Pancreas (tissue), 10 donors: ENCODE results near the gene TMEM240. TPM values are rescaled to one million over a fixed set of nuclear protein-coding genes. Genes with fewer than 3 reads are reported as not detected.
"Not testable (repeated sequence)": the region's sequence is repeated elsewhere in the genome, so short reads cannot be mapped to it uniquely, and the experiment has no call there.

Experiments used
- ATAC-seq, 4 donors: fragments of 200-7000 bp; cut with Tn5 transposase; one replicate each; pipeline versions ENCODE4 v1.8.0 to v1.9.1; 2020; ENCODE audit warnings: mild to moderate bottlenecking in 4 of 4, moderate library complexity in 4 of 4
- DNase-seq, 6 donors: peaks; one replicate each; pipeline ENCODE4 v3.0.0-alpha.2; 2020
- FAIRE-seq: peaks from 2 replicates; lab custom pipeline; 2012; peaks lifted over from hg19 to GRCh38; lab: Jason Lieb, UNC
- H3K27ac ChIP-seq, 4 donors: fragments of 200-600 bp; sonication (generic); 1 replicate in 3 of 4; 2 replicates in 1 of 4; pipeline versions ENCODE4 v1.5.0 to v1.8.0; 2020
- H3K27me3 ChIP-seq, 4 donors: fragments of 200-600 bp; one replicate each; pipeline ENCODE4 v1.8.0; 2021
- H3K36me3 ChIP-seq, 3 donors: fragments of 200-600 bp; sonication (generic) in 1 of 3; one replicate each; pipeline versions ENCODE4 v1.5.0 to v1.8.0; 2020 to 2021
- H3K4me1 ChIP-seq, 3 donors: fragments of 200-600 bp; one replicate each; pipeline ENCODE4 v1.8.0; 2021
- H3K4me3 ChIP-seq, 4 donors: fragments of 200-600 bp; sonication (generic) in 2 of 4; one replicate each; pipeline versions ENCODE4 v1.5.0 to v1.8.0; 2020 to 2021
- H3K9me3 ChIP-seq, 4 donors: fragments of 200-600 bp; one replicate each; pipeline ENCODE4 v1.8.0; 2021
- WGBS, 2 donors: extraction: QIAGEN DNeasy Blood & Tissue Kit; methylation state at CpG; one replicate each; pipeline ENCODE4 v1.1.7; 2013; 5-methylcytosine and 5-hydroxymethylcytosine counted together
- intact Hi-C, 3 donors: fragments of 100-400 bp; cut with DNase I; formaldehyde crosslinking; loops; one replicate each; pipeline versions ENCODE4 v1.11.1 to v1.14.2; 2022
- polyA plus RNA-seq, 2 donors: library from polyadenylated mRNA; stranded (reverse); fragments of 200-250 nt; gene quantifications; one replicate each; pipeline ENCODE4 v1.2.3, GENCODE V29; 2013
- total RNA-seq, 6 donors: library from RNA; stranded (reverse); fragmentation: NEBNext Ultra II Directional in 4 of 6; extraction: Animal tissue kit (Norgen Biotek cat#: 25700) in 4 of 6; gene quantifications; one replicate each; pipeline versions ENCODE4 v1.2.1 to v1.2.4, GENCODE V29; 2021 to 2023
- TF ChIP-seq, protein P1 (sequence below), 4 donors: fragments of 200-600 bp; sonication (generic) in 3 of 4; IDR thresholded peaks; one replicate each; pipeline versions ENCODE4 v1.5.0 to v1.8.0; 2021; ENCODE audit warnings: antibody characterized with exemption in 4 of 4
- donor health status: healthy with polysubstance abuse.
- donor health status: DM: no; HTN: no; CAD: no; lungs with moderate emphysema.
- donor health status: DM: no; HTN: no; CAD: no.
- donor health status: control.
- donor health status: control.
- donor health status: Bipolar disorder and iron deficiency.
- donor health status: DM: yes; HTN: yes; CAD: no.
- donor health status: DM: no; HTN: no; CAD: no.
- donor health status: DM: no; HTN: no; CAD: no.
- donor health status: DM: yes; HTN: yes; CAD: no.

Gene TMEM240
- total and polyA plus RNA-seq, 8 donors = 0.22 to 3.6 (median 0.79) TPM; not detected in 1

DNA sequence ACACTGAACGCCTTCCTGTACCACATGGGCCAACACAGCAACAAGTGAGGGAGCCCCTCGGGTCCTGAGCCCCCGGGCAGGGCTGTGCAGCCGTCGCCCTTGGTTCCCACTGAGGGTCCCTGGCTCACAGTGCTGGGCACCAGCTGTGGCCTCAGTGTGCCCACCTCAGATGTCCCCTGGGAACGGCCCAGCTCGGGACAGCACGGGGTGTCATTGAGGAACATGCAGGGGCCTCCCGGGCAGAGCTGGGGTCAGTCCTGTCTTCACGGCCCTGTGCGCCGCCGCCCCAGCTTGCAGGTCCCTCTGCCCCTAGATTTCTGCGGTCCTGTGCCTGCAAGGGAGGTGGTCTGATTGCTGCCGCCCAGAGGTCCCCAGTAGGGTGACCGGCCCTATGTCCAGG lies 51.2 kb downstream of the TMEM240 start:
- DNase-seq = no peak
- Histone ChIP-seq H3K27ac (no peak overlapping the region), H3K36me3 (peaks cover 0 to 21% (median 0%) of the 10 kb centered on the region in 3 donors), H3K9me3 (no peaks in the 10 kb centered on the region), H3K4me3 (no peak overlapping the region), H3K27me3 (no peaks in the 10 kb centered on the region), H3K4me1 (no peaks in the 10 kb centered on the region)
- intact Hi-C loops = no loop called here
- FAIRE-seq = no peak
- TF ChIP-seq, protein P1, sequence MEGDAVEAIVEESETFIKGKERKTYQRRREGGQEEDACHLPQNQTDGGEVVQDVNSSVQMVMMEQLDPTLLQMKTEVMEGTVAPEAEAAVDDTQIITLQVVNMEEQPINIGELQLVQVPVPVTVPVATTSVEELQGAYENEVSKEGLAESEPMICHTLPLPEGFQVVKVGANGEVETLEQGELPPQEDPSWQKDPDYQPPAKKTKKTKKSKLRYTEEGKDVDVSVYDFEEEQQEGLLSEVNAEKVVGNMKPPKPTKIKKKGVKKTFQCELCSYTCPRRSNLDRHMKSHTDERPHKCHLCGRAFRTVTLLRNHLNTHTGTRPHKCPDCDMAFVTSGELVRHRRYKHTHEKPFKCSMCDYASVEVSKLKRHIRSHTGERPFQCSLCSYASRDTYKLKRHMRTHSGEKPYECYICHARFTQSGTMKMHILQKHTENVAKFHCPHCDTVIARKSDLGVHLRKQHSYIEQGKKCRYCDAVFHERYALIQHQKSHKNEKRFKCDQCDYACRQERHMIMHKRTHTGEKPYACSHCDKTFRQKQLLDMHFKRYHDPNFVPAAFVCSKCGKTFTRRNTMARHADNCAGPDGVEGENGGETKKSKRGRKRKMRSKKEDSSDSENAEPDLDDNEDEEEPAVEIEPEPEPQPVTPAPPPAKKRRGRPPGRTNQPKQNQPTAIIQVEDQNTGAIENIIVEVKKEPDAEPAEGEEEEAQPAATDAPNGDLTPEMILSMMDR (IDR thresholded peaks at IDR 0.05) = no peak
- no peak for ATAC-seq
- 94 to 97% methylated on average over 15 to 16 of the region's 16 CpGs for WGBS, 2 donors

DNA sequence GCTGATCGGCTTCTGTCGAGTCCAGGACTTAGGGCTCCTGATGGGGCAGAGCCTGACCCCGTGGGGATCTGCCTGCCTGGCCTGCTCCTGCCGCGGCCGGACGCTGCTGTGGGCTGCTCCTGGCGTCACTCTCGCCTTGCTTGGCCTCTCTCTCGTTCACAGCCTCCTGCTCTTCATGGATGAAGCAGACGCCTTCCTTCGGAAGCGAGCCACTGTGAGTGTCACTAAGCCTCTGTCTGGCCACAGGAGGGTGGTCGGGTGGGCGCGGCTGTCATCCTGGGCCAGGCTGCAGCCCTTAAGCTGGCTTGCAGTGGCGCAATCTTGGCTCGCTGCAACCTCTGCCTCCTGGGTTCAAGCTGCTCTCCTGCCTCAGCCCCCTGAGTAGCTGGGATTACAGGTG lies 52.7 kb downstream of the TMEM240 start:
- no peak for FAIRE-seq
- 93 to 95% methylated on average over 17 to 18 of the region's 18 CpGs for WGBS, 2 donors

GRCh38 chr1:1485755-1486317 lies 54.6 kb downstream of the TMEM240 start:
- H3K4me3 ChIP-seq, intact Hi-C loops, H3K9me3 ChIP-seq, H3K27ac ChIP-seq, ATAC-seq, H3K27me3 ChIP-seq, H3K4me1 ChIP-seq, FAIRE-seq, DNase-seq: not testable (repeated sequence)
- WGBS, 2 donors = 92 to 94% methylated on average over 25 to 30 of the region's 31 CpGs
- peaks cover 0 to 22% (median 0%) of the 10 kb centered on the region in 3 donors for H3K36me3 ChIP-seq

More for the DNA sequence above, 52.7 kb downstream of the TMEM240 start:
- H3K27ac ChIP-seq = no peak overlapping the region
- intact Hi-C loops = no loop called here
- no peaks in the 10 kb centered on the region for H3K9me3 ChIP-seq
- H3K27me3 ChIP-seq = no peaks in the 10 kb centered on the region
- no peak overlapping the region for H3K4me3 ChIP-seq
- DNase-seq (no peak), ATAC-seq (no peak)
- peaks cover 0 to 24% (median 0%) of the 10 kb centered on the region in 3 donors for H3K36me3 ChIP-seq
- H3K4me1 ChIP-seq = no peaks in the 10 kb centered on the region
- TF ChIP-seq, protein P1 (IDR thresholded peaks at IDR 0.05) = no peak

- H3K36me3 ChIP-seq = peaks cover 0 to 20% (median 0%) of the 10 kb centered on the region in 3 donors
- DNase-seq, H3K9me3 ChIP-seq, FAIRE-seq, intact Hi-C loops, H3K27me3 ChIP-seq, H3K4me1 ChIP-seq, H3K4me3 ChIP-seq, ATAC-seq, H3K27ac ChIP-seq: not testable (repeated sequence)
- WGBS, 2 donors = 95% methylated on average over 39 of the region's 46 CpGs
These were observed 55.3 kb downstream of the TMEM240 start for GRCh38 chr1:1484976-1485750.

Other genes starting within 250 kb of the TMEM240 start
- gene ACAP3, start 232.7 kb downstream of the TMEM240 start, total RNA-seq = 10 to 100 TPM; 15.2 to 31.4 (median 18.7) TPM
- gene ACAP3, start 232.7 kb downstream of the TMEM240 start, polyA plus RNA-seq = 100 to 1,000 TPM in 1 of 2 donors, 10 to 100 TPM in 1; 76.0 to 133 TPM
- 10 to 100 TPM in 2 of 6 donors, 1 to 10 TPM in 4; 7.5 to 11.3 (median 9.7) TPM for gene PUSL1, start 232.0 kb downstream of the TMEM240 start, total RNA-seq
- gene PUSL1, start 232.0 kb downstream of the TMEM240 start, polyA plus RNA-seq = 10 to 100 TPM; 14.6 to 23.2 TPM
- gene INTS11, start 216.0 kb downstream of the TMEM240 start, total RNA-seq = 10 to 100 TPM; 33.4 to 60.5 (median 56.8) TPM
- 100 to 1,000 TPM; 268 to 311 TPM for gene INTS11, start 216.0 kb downstream of the TMEM240 start, polyA plus RNA-seq
- gene CPTP, start 215.8 kb downstream of the TMEM240 start, total RNA-seq = 10 to 100 TPM in 5 of 6 donors, 1 to 10 TPM in 1; 8.0 to 14.8 (median 10.7) TPM
- gene CPTP, start 215.8 kb downstream of the TMEM240 start, polyA plus RNA-seq = 10 to 100 TPM; 11.3 to 22.0 TPM
- gene TAS1R3, start 209.3 kb downstream of the TMEM240 start, total RNA-seq = under 1 TPM; 0.04 to 0.41 (median 0.08) TPM
- gene TAS1R3, start 209.3 kb downstream of the TMEM240 start, polyA plus RNA-seq = under 1 TPM; 0.21 to 0.34 TPM
- gene DVL1, start 191.2 kb downstream of the TMEM240 start, total RNA-seq = 10 to 100 TPM; 30.6 to 54.0 (median 48.3) TPM
- 100 to 1,000 TPM in 1 of 2 donors, 10 to 100 TPM in 1; 80.5 to 103 TPM for gene DVL1, start 191.2 kb downstream of the TMEM240 start, polyA plus RNA-seq
- gene MXRA8, start 182.1 kb downstream of the TMEM240 start, total RNA-seq = 10 to 100 TPM in 3 of 6 donors, 1 to 10 TPM in 3; 1.6 to 35.8 (median 7.6) TPM
- gene MXRA8, start 182.1 kb downstream of the TMEM240 start, polyA plus RNA-seq = 10 to 100 TPM; 16.8 to 17.6 TPM
- gene AURKAIP1, start 165.4 kb downstream of the TMEM240 start, total RNA-seq = 10 to 100 TPM; 52.8 to 83.8 (median 57.7) TPM
- gene AURKAIP1, start 165.4 kb downstream of the TMEM240 start, polyA plus RNA-seq = 100 to 1,000 TPM; 150 to 161 TPM
- gene CCNL2, start 141.3 kb downstream of the TMEM240 start, total RNA-seq = 100 to 1,000 TPM in 1 of 6 donors, 10 to 100 TPM in 5; 49.2 to 124 (median 77.1) TPM
- gene CCNL2, start 141.3 kb downstream of the TMEM240 start, polyA plus RNA-seq = 100 to 1,000 TPM; 270 to 409 TPM
- 10 to 100 TPM; 42.1 to 71.8 (median 49.1) TPM for gene MRPL20, start 133.3 kb downstream of the TMEM240 start, total RNA-seq
- gene MRPL20, start 133.3 kb downstream of the TMEM240 start, polyA plus RNA-seq = 100 to 1,000 TPM in 1 of 2 donors, 10 to 100 TPM in 1; 69.0 to 121 TPM
- gene ANKRD65, start 119.3 kb downstream of the TMEM240 start, total RNA-seq = 10 to 100 TPM in 3 of 6 donors, 1 to 10 TPM in 3; 2.3 to 16.1 (median 10.7) TPM
- 10 to 100 TPM; 22.1 to 41.8 TPM for gene ANKRD65, start 119.3 kb downstream of the TMEM240 start, polyA plus RNA-seq
- gene VWA1, start 104.9 kb downstream of the TMEM240 start, total RNA-seq = 100 to 1,000 TPM in 2 of 6 donors, 10 to 100 TPM in 4; 25.4 to 138 (median 52.9) TPM
- 10 to 100 TPM; 53.3 to 58.7 TPM for gene VWA1, start 104.9 kb downstream of the TMEM240 start, polyA plus RNA-seq
- 1 to 10 TPM; 2.4 to 9.5 (median 5.8) TPM for gene ATAD3C, start 90.9 kb downstream of the TMEM240 start, total RNA-seq
- 10 to 100 TPM; 11.4 to 22.0 TPM for gene ATAD3C, start 90.9 kb downstream of the TMEM240 start, polyA plus RNA-seq
- 10 to 100 TPM in 4 of 6 donors, 1 to 10 TPM in 2; 4.4 to 14.1 (median 11.5) TPM for gene ATAD3B, start 68.9 kb downstream of the TMEM240 start, total RNA-seq
- 10 to 100 TPM; 57.2 to 78.9 TPM for gene ATAD3B, start 68.9 kb downstream of the TMEM240 start, polyA plus RNA-seq
- gene ATAD3A, start 28.5 kb downstream of the TMEM240 start, total RNA-seq = 10 to 100 TPM in 5 of 6 donors, 1 to 10 TPM in 1; 8.0 to 18.0 (median 14.8) TPM
- gene ATAD3A, start 28.5 kb downstream of the TMEM240 start, polyA plus RNA-seq = 10 to 100 TPM; 22.5 to 33.8 TPM
- gene SSU72, start 34.2 kb upstream of the TMEM240 start, total RNA-seq = 10 to 100 TPM; 49.2 to 63.2 (median 54.4) TPM
- gene SSU72, start 34.2 kb upstream of the TMEM240 start, polyA plus RNA-seq = 10 to 100 TPM; 57.9 to 74.3 TPM
- 1 to 10 TPM in 2 of 6 donors, under 1 TPM in 4; 0.28 to 2.4 (median 0.71) TPM for gene FNDC10, start 59.5 kb upstream of the TMEM240 start, total RNA-seq
- gene FNDC10, start 59.5 kb upstream of the TMEM240 start, polyA plus RNA-seq = 1 to 10 TPM; 1.6 to 2.3 TPM
- gene MIB2, start 74.9 kb upstream of the TMEM240 start, total RNA-seq = 10 to 100 TPM; 27.4 to 60.8 (median 32.4) TPM
- gene MIB2, start 74.9 kb upstream of the TMEM240 start, polyA plus RNA-seq = 100 to 1,000 TPM; 140 to 253 TPM
- 1 to 10 TPM in 3 of 6 donors, under 1 TPM in 3; 0.46 to 6.9 (median 1.6) TPM for gene MMP23B, start 91.5 kb upstream of the TMEM240 start, total RNA-seq
- 10 to 100 TPM in 1 of 2 donors, 1 to 10 TPM in 1; 1.1 to 12.3 TPM for gene MMP23B, start 91.5 kb upstream of the TMEM240 start, polyA plus RNA-seq
- 10 to 100 TPM in 4 of 6 donors, 1 to 10 TPM in 2; 9.0 to 11.1 (median 10.6) TPM for gene CDK11B, start 118.4 kb upstream of the TMEM240 start, total RNA-seq
- gene CDK11B, start 118.4 kb upstream of the TMEM240 start, polyA plus RNA-seq = 10 to 100 TPM; 28.8 to 31.8 TPM
- gene SLC35E2B, start 152.2 kb upstream of the TMEM240 start, total RNA-seq = 10 to 100 TPM; 12.1 to 45.4 (median 24.0) TPM
- 10 to 100 TPM; 23.4 to 26.0 TPM for gene SLC35E2B, start 152.2 kb upstream of the TMEM240 start, polyA plus RNA-seq
- gene CDK11A, start 183.7 kb upstream of the TMEM240 start, total RNA-seq = 10 to 100 TPM; 13.2 to 22.0 (median 16.7) TPM
- gene CDK11A, start 183.7 kb upstream of the TMEM240 start, polyA plus RNA-seq = 100 to 1,000 TPM in 1 of 2 donors, 10 to 100 TPM in 1; 63.5 to 111 TPM
- gene NADK, start 237.8 kb upstream of the TMEM240 start, total RNA-seq = 10 to 100 TPM; 27.8 to 55.9 (median 39.0) TPM
- 10 to 100 TPM; 46.9 to 63.3 TPM for gene NADK, start 237.8 kb upstream of the TMEM240 start, polyA plus RNA-seq